Measurements from ENCODE around the gene GNRHR. TPM values are rescaled to one million over a fixed set of nuclear protein-coding genes. Genes with fewer than 3 reads are reported as not detected.
A peak's percentile ranks its signal among the peaks of the same experiment; 100 is the strongest.

Gene GNRHR
- total and polyA plus RNA-seq, 12 donors: 0.11 to 187 (median 1.0) TPM; not detected in 8

DNA sequence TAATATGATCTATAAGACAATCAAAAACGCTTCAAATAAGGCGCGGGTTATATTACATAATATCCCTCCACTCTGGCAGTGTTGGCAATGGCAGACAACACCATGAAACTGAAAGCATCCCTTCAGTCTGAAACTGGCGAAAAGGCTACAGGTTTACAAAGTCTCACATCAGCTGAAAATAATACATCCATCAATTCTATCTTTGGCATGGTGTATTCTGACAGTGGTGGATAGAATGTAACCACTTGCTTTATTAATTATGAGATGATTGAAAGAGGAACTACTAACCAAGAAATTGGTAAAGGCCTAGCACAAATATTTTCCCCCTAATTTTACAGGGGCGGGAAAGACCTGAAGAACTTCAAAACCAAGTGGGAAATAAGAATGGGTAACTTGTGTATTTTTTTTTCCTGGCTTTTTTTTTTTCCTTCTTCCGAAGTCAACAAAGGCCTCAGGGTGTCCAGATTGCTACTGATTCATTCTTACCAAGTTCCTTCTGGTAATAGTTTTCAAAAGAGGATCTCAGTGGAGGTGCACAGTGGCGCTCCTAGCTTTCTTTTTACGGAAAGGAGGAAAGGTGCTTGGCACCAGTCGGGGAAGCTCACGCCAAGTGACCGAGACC is 54.0 kb downstream of the GNRHR start:
- H3K27me3 ChIP-seq: no peaks in the 10 kb centered on the region
- no peaks in the 10 kb centered on the region for H3K36me3 ChIP-seq (replicated peaks in 1 of 2)
- no peaks in the 10 kb centered on the region for H3K9me3 ChIP-seq (replicated peaks in 1 of 3)
- 14 to 23% (median 20%) methylated on average over 8 to 11 of the region's 11 CpGs for WGBS, 4 donors
- intact Hi-C loops (cut with DNase I): no loop called here
- TF ChIP-seq, protein P1, sequence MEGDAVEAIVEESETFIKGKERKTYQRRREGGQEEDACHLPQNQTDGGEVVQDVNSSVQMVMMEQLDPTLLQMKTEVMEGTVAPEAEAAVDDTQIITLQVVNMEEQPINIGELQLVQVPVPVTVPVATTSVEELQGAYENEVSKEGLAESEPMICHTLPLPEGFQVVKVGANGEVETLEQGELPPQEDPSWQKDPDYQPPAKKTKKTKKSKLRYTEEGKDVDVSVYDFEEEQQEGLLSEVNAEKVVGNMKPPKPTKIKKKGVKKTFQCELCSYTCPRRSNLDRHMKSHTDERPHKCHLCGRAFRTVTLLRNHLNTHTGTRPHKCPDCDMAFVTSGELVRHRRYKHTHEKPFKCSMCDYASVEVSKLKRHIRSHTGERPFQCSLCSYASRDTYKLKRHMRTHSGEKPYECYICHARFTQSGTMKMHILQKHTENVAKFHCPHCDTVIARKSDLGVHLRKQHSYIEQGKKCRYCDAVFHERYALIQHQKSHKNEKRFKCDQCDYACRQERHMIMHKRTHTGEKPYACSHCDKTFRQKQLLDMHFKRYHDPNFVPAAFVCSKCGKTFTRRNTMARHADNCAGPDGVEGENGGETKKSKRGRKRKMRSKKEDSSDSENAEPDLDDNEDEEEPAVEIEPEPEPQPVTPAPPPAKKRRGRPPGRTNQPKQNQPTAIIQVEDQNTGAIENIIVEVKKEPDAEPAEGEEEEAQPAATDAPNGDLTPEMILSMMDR (IDR thresholded peaks at IDR 0.05): no peak
- no peak for TF ChIP-seq POLR2A (IDR thresholded peaks at IDR 0.05)
- H3K4me3 ChIP-seq: peak overlapping the region; percentile 46 to 95 (median 85)
- DNase-seq: peak in 1 of 7 donors; percentile 25
- H3K27ac ChIP-seq: peak overlapping the region; percentile 45 to 88 (median 87)
- peaks cover 7 to 22% of the 10 kb centered on the region in 2 donors for H3K4me1 ChIP-seq (replicated peaks in 1 of 2)

DNA sequence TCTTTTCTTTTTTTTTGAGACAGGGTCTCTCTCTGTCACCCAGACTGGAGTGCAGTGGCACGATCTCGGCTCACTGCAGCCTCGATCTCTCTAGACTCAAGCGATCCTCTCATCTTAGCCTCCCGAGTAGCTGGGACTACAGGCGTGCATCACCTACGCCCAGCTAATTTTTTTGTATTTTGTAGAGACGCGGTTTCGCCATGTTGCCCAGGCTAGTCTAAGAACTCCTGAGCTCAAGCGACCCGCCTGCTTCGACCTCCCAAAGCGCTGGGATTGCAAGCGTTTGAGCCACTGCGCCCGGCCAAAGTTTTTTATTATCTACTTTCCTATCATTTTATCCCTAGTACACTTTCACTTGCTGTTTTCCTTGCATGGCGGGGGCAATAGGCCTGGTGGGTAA is 54.6 kb downstream of the GNRHR start:
- DNase-seq: no peak
- Histone ChIP-seq H3K27me3 (no peaks in the 10 kb centered on the region), H3K9me3 (replicated peaks in 1 of 3) (no peaks in the 10 kb centered on the region), H3K27ac (no peak overlapping the region), H3K4me1 (replicated peaks in 1 of 2) (peaks cover 7 to 22% of the 10 kb centered on the region in 2 donors), H3K4me3 (peak overlapping the region in 1 of 4 donors; percentile 84), H3K36me3 (replicated peaks in 1 of 2) (no peaks in the 10 kb centered on the region)
- intact Hi-C loops (cut with DNase I): loop anchor here in 1 of 2 donors (10.0 kb wide), 1 partner anchor 155 kb away; the partner anchor contains the start of gene CENPC
- TF ChIP-seq, protein P1 (IDR thresholded peaks at IDR 0.05): no peak
- TF ChIP-seq POLR2A (IDR thresholded peaks at IDR 0.05): no peak
- WGBS, 4 donors: 91 to 95% (median 94%) methylated on average over 18 of the region's 18 CpGs

DNA sequence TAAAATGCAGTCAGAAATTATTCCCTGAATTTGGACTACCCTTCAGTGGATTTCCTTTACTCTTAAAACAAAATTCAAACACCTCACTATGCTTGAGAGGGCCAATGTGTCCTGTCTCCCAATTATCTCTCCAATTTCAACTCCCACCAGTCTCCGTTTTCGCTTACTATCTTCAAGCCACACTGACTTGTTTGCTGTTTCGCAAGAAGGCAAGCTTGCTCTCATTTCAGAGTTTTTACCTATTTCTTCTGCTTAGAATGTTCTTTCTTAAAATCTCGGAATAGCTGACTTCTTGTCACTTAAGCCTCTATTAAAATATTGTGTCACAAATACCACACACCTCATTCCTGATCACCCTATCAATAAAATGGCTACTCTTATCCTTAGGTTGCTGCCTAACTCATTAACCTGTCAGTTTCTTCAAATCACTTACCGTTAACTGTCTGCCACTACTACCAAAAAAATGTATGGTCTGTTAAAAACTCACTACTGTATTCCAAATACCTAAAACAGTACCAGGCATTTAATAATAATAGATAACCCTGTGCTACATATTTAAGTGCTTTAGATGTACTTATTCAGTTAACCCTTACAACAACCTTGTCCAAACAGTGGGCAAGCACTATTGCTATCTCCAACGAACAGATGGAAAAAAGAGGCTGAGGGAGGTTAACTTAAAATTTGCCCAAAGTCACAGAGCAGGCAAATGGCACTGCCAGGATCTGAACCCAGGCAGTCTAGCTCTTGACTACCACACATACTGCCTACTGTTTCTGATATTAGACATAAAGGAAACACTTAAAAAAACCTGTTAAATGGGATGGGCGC is 56.1 kb downstream of the GNRHR start:
- DNase-seq: no peak
- WGBS, 4 donors: 81 to 97% (median 90%) methylated on average over 7 of the region's 7 CpGs
- Histone ChIP-seq H3K27me3 (no peaks in the 10 kb centered on the region), H3K4me1 (replicated peaks in 1 of 2) (peaks cover 7 to 22% of the 10 kb centered on the region in 2 donors), H3K4me3 (no peak overlapping the region), H3K36me3 (replicated peaks in 1 of 2) (no peaks in the 10 kb centered on the region), H3K27ac (no peak overlapping the region), H3K9me3 (replicated peaks in 1 of 3) (no peaks in the 10 kb centered on the region)
- no peak for TF ChIP-seq POLR2A (IDR thresholded peaks at IDR 0.05)
- TF ChIP-seq, protein P1 (IDR thresholded peaks at IDR 0.05): no peak
- intact Hi-C loops (cut with DNase I): loop anchor here in 1 of 2 donors (10.0 kb wide), 1 partner anchor 153 kb away; the partner anchor contains the start of gene CENPC

DNA sequence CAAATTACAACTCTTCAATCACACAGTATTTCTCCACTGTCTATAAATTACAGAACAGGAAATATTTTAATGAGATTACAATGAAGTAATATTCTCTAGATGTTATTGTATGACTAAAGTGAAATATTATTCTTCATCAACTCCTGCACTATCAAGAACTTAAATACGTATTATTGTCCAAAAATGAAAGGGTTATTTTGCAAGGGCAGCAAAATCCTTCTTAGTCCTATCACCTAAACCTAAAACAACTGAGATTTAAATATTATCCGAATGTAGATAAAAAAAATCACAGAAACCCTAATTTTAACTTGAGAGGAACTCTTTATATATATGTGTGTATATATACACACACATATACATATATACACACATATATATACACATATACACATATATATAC is 58.1 kb downstream of the GNRHR start:
- intact Hi-C loops (cut with DNase I): loop anchor here in 1 of 2 donors (10.0 kb wide), 1 partner anchor 151 kb away; the partner anchor contains the start of gene CENPC
- WGBS, 4 donors: 93 to 97% (median 94%) methylated on average over 2 of the region's 2 CpGs

More for the DNA sequence above, 58.1 kb downstream of the GNRHR start:
- TF ChIP-seq, protein P1 (IDR thresholded peaks at IDR 0.05): no peak
- no peak for TF ChIP-seq POLR2A (IDR thresholded peaks at IDR 0.05)
- no peak overlapping the region for H3K4me3 ChIP-seq
- no peak overlapping the region for H3K27ac ChIP-seq
- no peaks in the 10 kb centered on the region for H3K27me3 ChIP-seq
- H3K9me3 ChIP-seq (replicated peaks in 1 of 3): no peaks in the 10 kb centered on the region
- H3K36me3 ChIP-seq (replicated peaks in 1 of 2): no peaks in the 10 kb centered on the region
- DNase-seq: no peak
- peaks cover 3 to 15% of the 10 kb centered on the region in 2 donors for H3K4me1 ChIP-seq (replicated peaks in 1 of 2)
